ENCODE results near the gene INSR. TPM values are rescaled to one million over a fixed set of nuclear protein-coding genes. Genes with fewer than 3 reads are reported as not detected.

INSR gene
- total RNA-seq, 1 donor from 2014 or later = 3.2 TPM

DNA sequence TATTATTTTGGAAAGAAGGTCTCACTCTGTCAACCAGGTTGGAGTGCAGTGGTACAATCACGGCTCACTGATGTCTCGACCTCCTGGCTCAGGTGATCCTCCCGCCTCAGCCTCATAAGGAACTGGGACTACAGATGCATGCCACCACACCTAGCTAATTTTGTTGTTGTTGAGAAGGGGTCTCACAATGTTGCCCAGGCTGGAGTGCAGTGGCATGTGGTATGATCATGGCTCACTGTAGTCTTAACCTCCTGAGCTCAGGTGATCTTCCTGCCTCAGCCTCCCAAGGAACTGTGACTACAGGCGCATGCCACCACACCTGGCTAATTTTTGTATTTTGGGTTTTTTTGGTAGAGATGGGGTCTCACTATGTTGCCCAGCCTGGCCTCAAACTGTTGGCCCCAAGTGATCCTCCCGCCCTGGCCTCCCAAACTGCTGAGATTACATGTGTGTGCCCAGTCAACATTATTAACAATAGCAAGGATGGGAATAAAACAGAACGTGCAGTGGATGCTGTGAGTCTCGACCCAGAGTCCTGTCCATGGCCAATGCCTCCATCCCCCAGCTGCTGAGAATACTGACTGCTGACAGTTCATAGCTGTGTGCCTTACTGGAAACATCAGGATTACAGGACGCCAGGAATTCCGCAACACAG is 230.3 kb downstream of the INSR start:
- POLR2A ChIA-PET = interaction anchor here (0.7 kb wide), 1 partner anchor 857 kb away, joined by 3 read pairs; the partner anchor contains the start of gene SNAPC2
- no peak for ATAC-seq (ENCODE audit: low read depth)
- DNase-seq = no peak
- Mint-ChIP-seq H3K9me3 (peaks cover under 1% of the 10 kb centered on the region), H3K4me1 (peaks cover 1% of the 10 kb centered on the region), H3K27me3 (no peaks in the 10 kb centered on the region), H3K4me3 (no peak overlapping the region), H3K27ac (no peak overlapping the region), H3K36me3 (ENCODE audit: low read depth) (no peaks in the 10 kb centered on the region)
- CTCF ChIA-PET = no interaction called here
- TF ChIP-seq, protein P1, sequence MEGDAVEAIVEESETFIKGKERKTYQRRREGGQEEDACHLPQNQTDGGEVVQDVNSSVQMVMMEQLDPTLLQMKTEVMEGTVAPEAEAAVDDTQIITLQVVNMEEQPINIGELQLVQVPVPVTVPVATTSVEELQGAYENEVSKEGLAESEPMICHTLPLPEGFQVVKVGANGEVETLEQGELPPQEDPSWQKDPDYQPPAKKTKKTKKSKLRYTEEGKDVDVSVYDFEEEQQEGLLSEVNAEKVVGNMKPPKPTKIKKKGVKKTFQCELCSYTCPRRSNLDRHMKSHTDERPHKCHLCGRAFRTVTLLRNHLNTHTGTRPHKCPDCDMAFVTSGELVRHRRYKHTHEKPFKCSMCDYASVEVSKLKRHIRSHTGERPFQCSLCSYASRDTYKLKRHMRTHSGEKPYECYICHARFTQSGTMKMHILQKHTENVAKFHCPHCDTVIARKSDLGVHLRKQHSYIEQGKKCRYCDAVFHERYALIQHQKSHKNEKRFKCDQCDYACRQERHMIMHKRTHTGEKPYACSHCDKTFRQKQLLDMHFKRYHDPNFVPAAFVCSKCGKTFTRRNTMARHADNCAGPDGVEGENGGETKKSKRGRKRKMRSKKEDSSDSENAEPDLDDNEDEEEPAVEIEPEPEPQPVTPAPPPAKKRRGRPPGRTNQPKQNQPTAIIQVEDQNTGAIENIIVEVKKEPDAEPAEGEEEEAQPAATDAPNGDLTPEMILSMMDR (IDR thresholded peaks at IDR 0.05) = no peak
- intact Hi-C loops (cut with micrococcal nuclease) = no loop called here

DNA sequence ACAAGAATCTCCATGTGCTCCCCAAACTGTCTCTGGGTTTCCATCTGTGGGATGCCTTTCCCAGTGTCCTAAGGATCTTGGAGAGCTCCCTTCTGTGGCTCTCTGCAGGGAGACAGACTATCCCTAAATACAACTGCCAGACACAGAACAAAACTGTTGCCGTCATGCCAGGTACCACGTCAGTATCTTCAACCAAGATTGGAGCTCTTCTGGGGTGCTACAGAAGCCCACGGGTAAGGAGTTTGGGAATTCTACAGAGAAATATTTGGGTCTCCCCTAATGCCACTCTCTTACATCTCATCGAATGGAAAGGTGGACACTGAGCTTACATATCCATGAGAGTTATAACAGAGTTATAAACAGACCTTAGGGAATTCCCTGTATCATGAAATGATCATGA is 230.9 kb downstream of the INSR start:
- TF ChIP-seq, protein P1 (IDR thresholded peaks at IDR 0.05) = no peak
- Mint-ChIP-seq H3K9me3 (no peaks in the 10 kb centered on the region), H3K27ac (no peak overlapping the region), H3K4me3 (no peak overlapping the region), H3K4me1 (no peaks in the 10 kb centered on the region), H3K27me3 (no peaks in the 10 kb centered on the region), H3K36me3 (ENCODE audit: low read depth) (no peaks in the 10 kb centered on the region)
- intact Hi-C loops (cut with micrococcal nuclease) = no loop called here
- ChIA-PET CTCF (no interaction called here), POLR2A (interaction anchor here (0.7 kb wide), 1 partner anchor 857 kb away, joined by 3 read pairs; the partner anchor contains the start of gene SNAPC2)
- DNase-seq (no peak), ATAC-seq (ENCODE audit: low read depth) (no peak)

Other genes with a start within 250 kb of the INSR start
- gene MBD3L2, start 245.1 kb downstream of the INSR start, total RNA-seq = not detected in 2 replicates
- gene MBD3L3, start 235.7 kb downstream of the INSR start, total RNA-seq = not detected in 2 replicates
- 21.8 and 22.6 TPM in 2 replicates for gene ZNF557, start 224.7 kb downstream of the INSR start, total RNA-seq
- 45.8 and 51.9 TPM in 2 replicates for gene ARHGEF18, start 54.5 kb upstream of the INSR start, total RNA-seq
- 0.61 and 1.0 TPM in 2 replicates for gene PEX11G, start 194.6 kb upstream of the INSR start, total RNA-seq
- gene ZNF358, start 221.7 kb upstream of the INSR start, total RNA-seq = 13.5 and 16.9 TPM in 2 replicates
- gene MCOLN1, start 228.2 kb upstream of the INSR start, total RNA-seq = 13.4 and 13.7 TPM in 2 replicates
- gene PNPLA6, start 241.3 kb upstream of the INSR start, total RNA-seq = 110 and 116 TPM in 2 replicates

Data from activated B cell treated with CpG ODN at 0.5 μM for 24 hours (primary cell).